GM18909 (cell line): Measurements from ENCODE around the gene PTPRE.

ENCODE experiments used
- ATAC-seq: cut with Tn5 transposase; IDR thresholded peaks from one replicate; pipeline ENCODE4 v1.9.1; 2021; ENCODE audit warnings: mild to moderate bottlenecking; ENCODE audit not compliant: unreplicated experiment, poor library complexity

Gene PTPRE

GRCh38 chr10:127921753-127922145 is 14.8 kb downstream of the PTPRE start:
- ATAC-seq, result no peak

GRCh38 chr10:127922206-127922605 is 15.3 kb downstream of the PTPRE start:
- no peak for ATAC-seq

GRCh38 chr10:127922675-127923366 is 15.9 kb downstream of the PTPRE start:
- ATAC-seq, result no peak

GRCh38 chr10:127923646-127924045 is 16.7 kb downstream of the PTPRE start:
- ATAC-seq, result no peak

GRCh38 chr10:127925471-127926207 is 18.7 kb downstream of the PTPRE start:
- ATAC-seq, result no peak

GRCh38 chr10:127926455-127926854 is 19.6 kb downstream of the PTPRE start:
- no peak for ATAC-seq

- ATAC-seq, result no peak
Observed at GRCh38 chr10:127928021-127928806, 21.3 kb downstream of the PTPRE start.

- no peak for ATAC-seq
Observed at GRCh38 chr10:127932521-127933270, 25.8 kb downstream of the PTPRE start.

GRCh38 chr10:127933271-127933670 is 26.4 kb downstream of the PTPRE start:
- no peak for ATAC-seq

GRCh38 chr10:127934383-127934782 is 27.5 kb downstream of the PTPRE start:
- ATAC-seq, result no peak

GRCh38 chr10:127935071-127935561 is 28.2 kb downstream of the PTPRE start:
- ATAC-seq, result no peak

- ATAC-seq, result no peak
Observed at GRCh38 chr10:127937069-127937468, 30.2 kb downstream of the PTPRE start.

- no peak for ATAC-seq
Observed at GRCh38 chr10:127937915-127938463, 31.1 kb downstream of the PTPRE start.

- no peak for ATAC-seq
Observed at GRCh38 chr10:127939786-127940330, 33.0 kb downstream of the PTPRE start.

- ATAC-seq, result no peak
Observed at GRCh38 chr10:127940866-127941640, 34.1 kb downstream of the PTPRE start.

GRCh38 chr10:127942811-127943210 is 35.9 kb downstream of the PTPRE start:
- ATAC-seq, result no peak

GRCh38 chr10:127943336-127943910 is 36.5 kb downstream of the PTPRE start:
- no peak for ATAC-seq

GRCh38 chr10:127944256-127944655 is 37.4 kb downstream of the PTPRE start:
- no peak for ATAC-seq

- no peak for ATAC-seq
Observed at GRCh38 chr10:127945341-127945758, 38.4 kb downstream of the PTPRE start.
